HCT116 (cell line): ENCODE data around the gene CCDC15.

ENCODE experiments used
- CEBPB ChIP-seq: IDR thresholded peaks from 2 replicates; pipeline ENCODE4 v1.6.1; 2012; ENCODE audit warnings: low read depth
- EZH2 ChIP-seq: fragments of 200-600 bp; sonication (generic); IDR thresholded peaks from 2 replicates; pipeline ENCODE4 v1.6.1; 2017; ENCODE audit warnings: antibody characterized with exemption, mixed run types
- MAX ChIP-seq: IDR thresholded peaks from 2 replicates; pipeline ENCODE4 v1.6.1; 2012
- POLR2A ChIP-seq: IDR thresholded peaks from 2 replicates; pipeline ENCODE4 v1.7.0; 2011; ENCODE audit warnings: borderline replicate concordance; ENCODE audit not compliant: insufficient read depth, insufficient read length; ENCODE audit errors: extremely low read depth
- POLR2AphosphoS5 ChIP-seq: IDR thresholded peaks from 2 replicates; pipeline ENCODE4 v1.6.1; 2011; ENCODE audit warnings: mild to moderate bottlenecking, low read depth, low read length, moderate library complexity
- RAD21 ChIP-seq: IDR thresholded peaks from 2 replicates; pipeline ENCODE4 v1.6.1; 2012; ENCODE audit warnings: low read depth, mild to moderate bottlenecking
- SIN3A ChIP-seq: IDR thresholded peaks from 2 replicates; pipeline ENCODE4 v1.6.1; 2012; ENCODE audit warnings: low read depth
- SP1 ChIP-seq: IDR thresholded peaks from 2 replicates; pipeline ENCODE4 v1.6.1; 2012; ENCODE audit warnings: low read depth
- TF ChIP-seq, protein P1 (sequence below), 3 experiments: fragments of 200-600 bp in 1 of 3; sonication (generic) in 1 of 3; IDR thresholded peaks in 2 of 3; conservative IDR thresholded peaks in 1 of 3; 2 replicates each; pipeline ENCODE4 v1.5.1; 2012 to 2017; ENCODE audit warnings: low read depth in 2 of 3, low read length in 2 of 3, antibody characterized with exemption in 1 of 3, borderline replicate concordance in 1 of 3, control low read depth in 1 of 3, mild to moderate bottlenecking in 1 of 3, mixed read lengths in 1 of 3, mixed run types in 1 of 3, moderate library complexity in 1 of 3; ENCODE audit not compliant: insufficient read depth in 1 of 3

- no peak for TF ChIP-seq POLR2A
- TF ChIP-seq MAX = no peak
- TF ChIP-seq, protein P1, sequence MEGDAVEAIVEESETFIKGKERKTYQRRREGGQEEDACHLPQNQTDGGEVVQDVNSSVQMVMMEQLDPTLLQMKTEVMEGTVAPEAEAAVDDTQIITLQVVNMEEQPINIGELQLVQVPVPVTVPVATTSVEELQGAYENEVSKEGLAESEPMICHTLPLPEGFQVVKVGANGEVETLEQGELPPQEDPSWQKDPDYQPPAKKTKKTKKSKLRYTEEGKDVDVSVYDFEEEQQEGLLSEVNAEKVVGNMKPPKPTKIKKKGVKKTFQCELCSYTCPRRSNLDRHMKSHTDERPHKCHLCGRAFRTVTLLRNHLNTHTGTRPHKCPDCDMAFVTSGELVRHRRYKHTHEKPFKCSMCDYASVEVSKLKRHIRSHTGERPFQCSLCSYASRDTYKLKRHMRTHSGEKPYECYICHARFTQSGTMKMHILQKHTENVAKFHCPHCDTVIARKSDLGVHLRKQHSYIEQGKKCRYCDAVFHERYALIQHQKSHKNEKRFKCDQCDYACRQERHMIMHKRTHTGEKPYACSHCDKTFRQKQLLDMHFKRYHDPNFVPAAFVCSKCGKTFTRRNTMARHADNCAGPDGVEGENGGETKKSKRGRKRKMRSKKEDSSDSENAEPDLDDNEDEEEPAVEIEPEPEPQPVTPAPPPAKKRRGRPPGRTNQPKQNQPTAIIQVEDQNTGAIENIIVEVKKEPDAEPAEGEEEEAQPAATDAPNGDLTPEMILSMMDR (IDR thresholded peaks at IDR 0.05 in 2 of 3, conservative IDR thresholded peaks at IDR 0.05 in 1 of 3; ENCODE audit: borderline replicate concordance in 1 of 3, insufficient read depth in 1 of 3, low read depth in 2 of 3, low read length in 2 of 3) = no peak
- TF ChIP-seq EZH2 = no peak
- TF ChIP-seq SP1 = no peak
- TF ChIP-seq POLR2AphosphoS5 = no peak
- no peak for TF ChIP-seq SIN3A
- no peak for TF ChIP-seq RAD21
- no peak for TF ChIP-seq CEBPB
Measured at GRCh38 chr11:124938970-124939369, 15.0 kb upstream of the CCDC15 start.
